ENCODE results near the gene CGNL1.

CGNL1 gene

DNA sequence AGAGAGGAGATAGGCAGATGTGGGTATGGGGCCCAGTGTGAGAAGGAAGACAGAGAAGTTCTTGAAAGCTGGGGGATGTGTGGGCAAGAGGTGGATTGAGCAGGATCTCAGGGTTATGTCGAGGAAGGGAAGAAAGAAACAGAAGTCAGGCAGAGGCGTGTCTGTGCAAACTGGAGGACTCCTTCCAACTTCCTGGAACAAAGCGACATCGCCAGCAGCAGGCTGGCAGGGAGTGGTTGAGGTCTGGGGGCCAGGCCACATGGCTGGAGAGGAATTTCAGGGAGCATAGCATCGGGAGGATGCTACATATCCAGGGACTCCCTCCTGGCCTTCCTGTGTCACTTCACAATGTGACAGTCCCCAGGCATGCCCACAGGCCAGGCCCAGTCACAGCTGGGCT, 172.5 kb downstream of the CGNL1 start:
- no peaks in the 10 kb centered on the region for H3K27me3 ChIP-seq (ENCODE audit: low read length)
- H3K36me3 ChIP-seq (ENCODE audit: low read length) = no peaks in the 10 kb centered on the region
- H3K9ac ChIP-seq (ENCODE audit: low read length) = no peak overlapping the region
- H3F3A ChIP-seq (ENCODE audit: insufficient read depth) = no peaks in the 10 kb centered on the region
- no peak overlapping the region for H3K27ac ChIP-seq (ENCODE audit: low read depth, low read length)
- H3K4me2 ChIP-seq (ENCODE audit: low read depth, low read length, poor library complexity, severe bottlenecking) = no peak overlapping the region
- H3K9me3 ChIP-seq (ENCODE audit: insufficient read depth, low read length) = no peaks in the 10 kb centered on the region
- H3K4me3 ChIP-seq (ENCODE audit: insufficient read depth, low read length, poor library complexity, severe bottlenecking) = no peak overlapping the region
- no peak overlapping the region for H2AFZ ChIP-seq (ENCODE audit: low read depth, low read length, severe bottlenecking)
- no peaks in the 10 kb centered on the region for H4K20me1 ChIP-seq (ENCODE audit: low read depth, low read length)
- H3K9me2 ChIP-seq (replicated peaks; ENCODE audit: insufficient read depth, low read length) = no peaks in the 10 kb centered on the region
- TF ChIP-seq EZH2phosphoT487 (conservative IDR thresholded peaks at IDR 0.05; ENCODE audit: low read length) = no peak
- TF ChIP-seq, protein P1, sequence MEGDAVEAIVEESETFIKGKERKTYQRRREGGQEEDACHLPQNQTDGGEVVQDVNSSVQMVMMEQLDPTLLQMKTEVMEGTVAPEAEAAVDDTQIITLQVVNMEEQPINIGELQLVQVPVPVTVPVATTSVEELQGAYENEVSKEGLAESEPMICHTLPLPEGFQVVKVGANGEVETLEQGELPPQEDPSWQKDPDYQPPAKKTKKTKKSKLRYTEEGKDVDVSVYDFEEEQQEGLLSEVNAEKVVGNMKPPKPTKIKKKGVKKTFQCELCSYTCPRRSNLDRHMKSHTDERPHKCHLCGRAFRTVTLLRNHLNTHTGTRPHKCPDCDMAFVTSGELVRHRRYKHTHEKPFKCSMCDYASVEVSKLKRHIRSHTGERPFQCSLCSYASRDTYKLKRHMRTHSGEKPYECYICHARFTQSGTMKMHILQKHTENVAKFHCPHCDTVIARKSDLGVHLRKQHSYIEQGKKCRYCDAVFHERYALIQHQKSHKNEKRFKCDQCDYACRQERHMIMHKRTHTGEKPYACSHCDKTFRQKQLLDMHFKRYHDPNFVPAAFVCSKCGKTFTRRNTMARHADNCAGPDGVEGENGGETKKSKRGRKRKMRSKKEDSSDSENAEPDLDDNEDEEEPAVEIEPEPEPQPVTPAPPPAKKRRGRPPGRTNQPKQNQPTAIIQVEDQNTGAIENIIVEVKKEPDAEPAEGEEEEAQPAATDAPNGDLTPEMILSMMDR (IDR thresholded peaks at IDR 0.05; ENCODE audit: insufficient read depth, low read length, poor library complexity, severe bottlenecking) = no peak
- H3K79me2 ChIP-seq (ENCODE audit: insufficient read depth, low read length) = no peaks in the 10 kb centered on the region

DNA sequence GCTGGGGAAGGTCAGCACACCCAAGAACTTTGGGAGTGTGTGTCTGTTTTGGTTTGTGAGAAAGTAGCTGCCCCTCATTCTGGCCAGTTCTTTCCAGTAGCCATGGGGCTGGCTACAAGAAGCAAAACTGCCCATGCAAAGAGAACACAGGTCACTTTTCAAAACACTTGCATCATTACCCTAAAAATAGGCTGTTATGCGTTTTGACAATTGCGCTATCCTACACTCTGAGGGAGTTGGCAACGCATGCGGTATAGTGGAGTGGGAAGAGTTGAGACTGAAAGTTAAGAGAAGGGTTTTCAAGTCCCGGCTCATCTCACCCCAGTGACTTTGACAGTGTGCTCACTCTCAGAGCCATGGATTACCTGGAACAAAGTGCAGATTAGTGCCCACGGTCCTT, 173.6 kb downstream of the CGNL1 start:
- H3K4me3 ChIP-seq (ENCODE audit: insufficient read depth, low read length, poor library complexity, severe bottlenecking) = no peak overlapping the region

DNA sequence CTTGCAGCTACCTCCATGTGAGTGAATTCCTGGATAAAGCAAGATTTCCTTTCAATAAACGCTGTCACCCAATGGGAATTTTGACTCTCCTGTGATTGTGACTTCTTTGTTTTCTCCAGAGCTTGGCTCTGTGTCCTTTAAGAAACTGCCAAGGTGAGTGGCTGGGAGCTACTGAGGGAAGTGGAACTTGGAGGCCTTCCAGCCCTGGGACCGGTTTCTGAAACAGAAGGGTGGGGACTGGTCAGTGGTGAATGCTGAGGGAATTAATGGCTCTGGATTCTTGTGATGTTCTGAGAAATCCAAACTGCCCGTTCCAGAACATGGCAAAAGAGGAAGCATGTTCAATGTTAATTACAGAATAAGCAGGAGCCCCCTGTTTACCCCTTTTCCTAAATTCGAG, 174.3 kb downstream of the CGNL1 start:
- TF ChIP-seq, protein P1 (IDR thresholded peaks at IDR 0.05; ENCODE audit: insufficient read depth, low read length, poor library complexity, severe bottlenecking) = no peak
- no peak for TF ChIP-seq EZH2phosphoT487 (conservative IDR thresholded peaks at IDR 0.05; ENCODE audit: low read length)
- no peaks in the 10 kb centered on the region for H3K9me3 ChIP-seq (ENCODE audit: insufficient read depth, low read length)
- H4K20me1 ChIP-seq (ENCODE audit: low read depth, low read length) = no peaks in the 10 kb centered on the region
- no peak overlapping the region for H3K4me3 ChIP-seq (ENCODE audit: insufficient read depth, low read length, poor library complexity, severe bottlenecking)
- no peaks in the 10 kb centered on the region for H3K79me2 ChIP-seq (ENCODE audit: insufficient read depth, low read length)
- no peak overlapping the region for H3K9ac ChIP-seq (ENCODE audit: low read length)
- H3K36me3 ChIP-seq (ENCODE audit: low read length) = no peaks in the 10 kb centered on the region
- no peaks in the 10 kb centered on the region for H3K9me2 ChIP-seq (replicated peaks; ENCODE audit: insufficient read depth, low read length)
- no peak overlapping the region for H2AFZ ChIP-seq (ENCODE audit: low read depth, low read length, severe bottlenecking)
- no peaks in the 10 kb centered on the region for H3F3A ChIP-seq (ENCODE audit: insufficient read depth)
- no peak overlapping the region for H3K4me2 ChIP-seq (ENCODE audit: low read depth, low read length, poor library complexity, severe bottlenecking)
- H3K27ac ChIP-seq (ENCODE audit: low read depth, low read length) = no peak overlapping the region
- H3K27me3 ChIP-seq (ENCODE audit: low read length) = no peaks in the 10 kb centered on the region

More for the DNA sequence above, 173.6 kb downstream of the CGNL1 start:
- Histone ChIP-seq H3K9me2 (replicated peaks; ENCODE audit: insufficient read depth, low read length) (no peaks in the 10 kb centered on the region), H3K27me3 (ENCODE audit: low read length) (no peaks in the 10 kb centered on the region), H2AFZ (ENCODE audit: low read depth, low read length, severe bottlenecking) (no peak overlapping the region), H3F3A (ENCODE audit: insufficient read depth) (no peaks in the 10 kb centered on the region), H3K79me2 (ENCODE audit: insufficient read depth, low read length) (no peaks in the 10 kb centered on the region), H4K20me1 (ENCODE audit: low read depth, low read length) (no peaks in the 10 kb centered on the region), H3K27ac (ENCODE audit: low read depth, low read length) (no peak overlapping the region), H3K36me3 (ENCODE audit: low read length) (no peaks in the 10 kb centered on the region), H3K9ac (ENCODE audit: low read length) (no peak overlapping the region), H3K4me2 (ENCODE audit: low read depth, low read length, poor library complexity, severe bottlenecking) (no peak overlapping the region), H3K9me3 (ENCODE audit: insufficient read depth, low read length) (no peaks in the 10 kb centered on the region)
- no peak for TF ChIP-seq EZH2phosphoT487 (conservative IDR thresholded peaks at IDR 0.05; ENCODE audit: low read length)
- TF ChIP-seq, protein P1 (IDR thresholded peaks at IDR 0.05; ENCODE audit: insufficient read depth, low read length, poor library complexity, severe bottlenecking) = no peak

Measured in SU-DHL-6 (cell line).